Panc1 (cell line): ENCODE results near the gene TREM1.

Source experiments
- POLR2AphosphoS5 ChIP-seq: IDR thresholded peaks from 2 replicates; pipeline ENCODE4 v1.6.1; 2012; ENCODE audit warnings: mild to moderate bottlenecking, low read depth, low read length, moderate library complexity
- TF ChIP-seq, protein P1 (sequence below): fragments of 450-650 bp; IDR thresholded peaks from 2 replicates; pipeline ENCODE4 v1.5.1; 2017; ENCODE audit warnings: mild to moderate bottlenecking

DNA sequence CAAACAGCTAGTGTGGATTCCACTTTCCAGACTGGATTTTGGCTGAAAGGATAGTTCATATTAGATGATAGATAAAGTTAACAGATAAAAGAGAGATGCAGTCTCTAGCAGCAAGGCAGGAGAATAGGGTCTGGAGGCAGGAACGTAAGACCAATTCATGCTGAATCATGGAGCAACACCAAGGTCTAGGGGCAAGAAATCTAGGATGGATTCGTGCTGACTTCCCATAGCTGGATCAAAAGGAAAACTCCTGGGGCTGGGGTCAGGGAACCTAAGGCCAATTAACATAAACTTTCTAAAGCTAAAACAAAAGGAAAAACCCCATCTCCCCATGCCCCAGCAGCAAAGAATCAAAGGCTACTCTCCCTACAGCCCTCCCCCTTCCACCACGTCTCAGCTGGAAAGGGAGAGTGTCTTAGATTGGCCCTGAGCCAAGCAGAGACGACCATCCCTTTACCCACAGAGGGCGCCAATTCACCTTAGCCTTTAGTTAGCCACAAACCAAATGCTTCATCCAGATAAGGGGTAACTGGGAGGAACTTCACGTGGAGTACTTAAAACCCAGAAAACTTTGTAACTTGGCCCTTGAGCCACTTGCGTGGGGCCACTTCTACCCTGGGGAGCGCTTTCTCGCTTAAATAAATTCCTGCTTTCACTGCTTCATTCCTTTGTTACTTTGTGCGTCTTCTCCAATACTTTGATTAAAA, 7.6 kb downstream of the TREM1 start:
- TF ChIP-seq, protein P1, sequence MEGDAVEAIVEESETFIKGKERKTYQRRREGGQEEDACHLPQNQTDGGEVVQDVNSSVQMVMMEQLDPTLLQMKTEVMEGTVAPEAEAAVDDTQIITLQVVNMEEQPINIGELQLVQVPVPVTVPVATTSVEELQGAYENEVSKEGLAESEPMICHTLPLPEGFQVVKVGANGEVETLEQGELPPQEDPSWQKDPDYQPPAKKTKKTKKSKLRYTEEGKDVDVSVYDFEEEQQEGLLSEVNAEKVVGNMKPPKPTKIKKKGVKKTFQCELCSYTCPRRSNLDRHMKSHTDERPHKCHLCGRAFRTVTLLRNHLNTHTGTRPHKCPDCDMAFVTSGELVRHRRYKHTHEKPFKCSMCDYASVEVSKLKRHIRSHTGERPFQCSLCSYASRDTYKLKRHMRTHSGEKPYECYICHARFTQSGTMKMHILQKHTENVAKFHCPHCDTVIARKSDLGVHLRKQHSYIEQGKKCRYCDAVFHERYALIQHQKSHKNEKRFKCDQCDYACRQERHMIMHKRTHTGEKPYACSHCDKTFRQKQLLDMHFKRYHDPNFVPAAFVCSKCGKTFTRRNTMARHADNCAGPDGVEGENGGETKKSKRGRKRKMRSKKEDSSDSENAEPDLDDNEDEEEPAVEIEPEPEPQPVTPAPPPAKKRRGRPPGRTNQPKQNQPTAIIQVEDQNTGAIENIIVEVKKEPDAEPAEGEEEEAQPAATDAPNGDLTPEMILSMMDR: peak; percentile 73
- TF ChIP-seq POLR2AphosphoS5: no peak
